Lung (tissue), 12 donors: ENCODE data around the gene JAML. TPM values are rescaled to one million over a fixed set of nuclear protein-coding genes. Genes with fewer than 3 reads are reported as not detected.

Experiments
- ATAC-seq: fragments of 200-7000 bp; cut with Tn5 transposase; one replicate; pipeline ENCODE4 v1.9.1; 2020; ENCODE audit warnings: moderate number of reproducible peaks; ENCODE audit not compliant: insufficient read depth, low FRiP score
- DNase-seq, 3 donors: peaks; one replicate each; pipeline ENCODE4 v3.0.0-alpha.2; 2013 to 2017
- H3K27ac ChIP-seq, 2 donors: one replicate each; pipeline ENCODE4 v1.5.1; 2013; ENCODE audit warnings: mild to moderate bottlenecking in 2 of 2, moderate library complexity in 2 of 2, control low read depth in 1 of 2, inconsistent platforms in 1 of 2, low read depth in 1 of 2, low read length in 1 of 2
- H3K27me3 ChIP-seq, 3 donors: one replicate each; pipeline ENCODE4 v1.5.1; 2013; ENCODE audit warnings: low read length in 2 of 3; ENCODE audit not compliant: control insufficient read depth in 3 of 3, insufficient read depth in 3 of 3
- H3K36me3 ChIP-seq, 4 donors: one replicate each; pipeline ENCODE4 v1.5.1; 2013; ENCODE audit warnings: low read length in 4 of 4, mild to moderate bottlenecking in 1 of 4, moderate library complexity in 1 of 4; ENCODE audit not compliant: control insufficient read depth in 4 of 4, insufficient read depth in 4 of 4
- H3K4me1 ChIP-seq, 5 donors: one replicate each; pipeline ENCODE4 v1.5.1; 2013; ENCODE audit warnings: low read length in 5 of 5, mild to moderate bottlenecking in 2 of 5, moderate library complexity in 1 of 5; ENCODE audit not compliant: control insufficient read depth in 5 of 5, insufficient read depth in 5 of 5
- H3K4me3 ChIP-seq: one replicate; pipeline ENCODE4 v1.5.1; 2013; ENCODE audit warnings: mild to moderate bottlenecking, control low read depth, moderate library complexity
- H3K9ac ChIP-seq, 2 donors: one replicate each; pipeline ENCODE4 v1.5.1; 2013; ENCODE audit warnings: low read length in 2 of 2, control low read depth in 1 of 2; ENCODE audit not compliant: insufficient read depth in 1 of 2
- H3K9me3 ChIP-seq, 4 donors: one replicate each; pipeline ENCODE4 v1.5.1; 2013; ENCODE audit warnings: low read length in 3 of 4, mild to moderate bottlenecking in 1 of 4, moderate library complexity in 1 of 4; ENCODE audit not compliant: control insufficient read depth in 4 of 4, insufficient read depth in 3 of 4
- WGBS, 2 donors: extraction: QIAGEN DNeasy Blood & Tissue Kit; methylation state at CpG; one replicate each; pipeline ENCODE4 v1.1.7; 2013; 5-methylcytosine and 5-hydroxymethylcytosine counted together
- polyA plus RNA-seq, 2 donors: library from polyadenylated mRNA; stranded (reverse); fragments of 200-250 nt; gene quantifications; one replicate each; pipeline ENCODE4 v1.2.1, GENCODE V29; 2013
- total RNA-seq, 2 donors: library from RNA; depleted of rRNA in 1 of 2; stranded (reverse); fragments of >200 nt in 1 of 2; gene quantifications; one replicate each; pipeline ENCODE4 v1.2.1, GENCODE V29; 2014 to 2021
- TF ChIP-seq, protein P1 (sequence below): IDR thresholded peaks from 2 replicates; pipeline ENCODE4 v1.5.1; 2012; ENCODE audit warnings: mild to moderate bottlenecking; ENCODE audit errors: control extremely low read depth, extremely low read depth
- donor health status: control.
- donor health status: control.
- donor health status: Bipolar disorder and iron deficiency.
- donor health status: healthy.
- donor health status: DM: yes; HTN: yes; CAD: no.

Gene JAML
- total and polyA plus RNA-seq, 4 donors: 29.3 to 49.1 (median 35.4) TPM

DNA sequence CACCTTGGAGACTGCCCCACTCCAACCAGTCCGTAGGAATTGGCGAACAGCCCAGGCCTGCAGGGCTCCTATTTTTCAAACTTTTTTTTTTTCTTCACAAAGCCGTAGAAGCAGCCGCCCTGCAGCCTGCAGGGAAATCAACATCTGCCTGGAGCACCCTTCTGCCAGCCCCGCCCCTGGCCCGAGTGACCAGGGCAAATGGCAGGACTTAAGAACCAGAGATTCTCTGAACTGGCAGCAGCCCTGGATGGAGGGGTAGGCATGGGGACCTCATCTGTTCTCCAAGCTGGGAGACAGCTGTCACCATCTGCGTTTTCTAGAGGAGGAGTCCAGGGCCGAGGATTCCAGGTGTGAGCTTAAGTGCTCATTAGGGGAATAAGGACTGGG is 53.9 kb downstream of the JAML start:
- no peak overlapping the region for H3K27ac ChIP-seq
- no peak overlapping the region for H3K9ac ChIP-seq
- no peaks in the 10 kb centered on the region for H3K27me3 ChIP-seq
- 56 to 67% methylated on average over 8 of the region's 8 CpGs for WGBS, 2 donors
- H3K9me3 ChIP-seq: no peaks in the 10 kb centered on the region
- no peak overlapping the region for H3K4me3 ChIP-seq
- peaks cover 0 to 26% (median 6%) of the 10 kb centered on the region in 5 donors for H3K4me1 ChIP-seq
- DNase-seq: no peak
- no peak for ATAC-seq
- no peaks in the 10 kb centered on the region for H3K36me3 ChIP-seq
- TF ChIP-seq, protein P1, sequence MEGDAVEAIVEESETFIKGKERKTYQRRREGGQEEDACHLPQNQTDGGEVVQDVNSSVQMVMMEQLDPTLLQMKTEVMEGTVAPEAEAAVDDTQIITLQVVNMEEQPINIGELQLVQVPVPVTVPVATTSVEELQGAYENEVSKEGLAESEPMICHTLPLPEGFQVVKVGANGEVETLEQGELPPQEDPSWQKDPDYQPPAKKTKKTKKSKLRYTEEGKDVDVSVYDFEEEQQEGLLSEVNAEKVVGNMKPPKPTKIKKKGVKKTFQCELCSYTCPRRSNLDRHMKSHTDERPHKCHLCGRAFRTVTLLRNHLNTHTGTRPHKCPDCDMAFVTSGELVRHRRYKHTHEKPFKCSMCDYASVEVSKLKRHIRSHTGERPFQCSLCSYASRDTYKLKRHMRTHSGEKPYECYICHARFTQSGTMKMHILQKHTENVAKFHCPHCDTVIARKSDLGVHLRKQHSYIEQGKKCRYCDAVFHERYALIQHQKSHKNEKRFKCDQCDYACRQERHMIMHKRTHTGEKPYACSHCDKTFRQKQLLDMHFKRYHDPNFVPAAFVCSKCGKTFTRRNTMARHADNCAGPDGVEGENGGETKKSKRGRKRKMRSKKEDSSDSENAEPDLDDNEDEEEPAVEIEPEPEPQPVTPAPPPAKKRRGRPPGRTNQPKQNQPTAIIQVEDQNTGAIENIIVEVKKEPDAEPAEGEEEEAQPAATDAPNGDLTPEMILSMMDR: no peak

DNA sequence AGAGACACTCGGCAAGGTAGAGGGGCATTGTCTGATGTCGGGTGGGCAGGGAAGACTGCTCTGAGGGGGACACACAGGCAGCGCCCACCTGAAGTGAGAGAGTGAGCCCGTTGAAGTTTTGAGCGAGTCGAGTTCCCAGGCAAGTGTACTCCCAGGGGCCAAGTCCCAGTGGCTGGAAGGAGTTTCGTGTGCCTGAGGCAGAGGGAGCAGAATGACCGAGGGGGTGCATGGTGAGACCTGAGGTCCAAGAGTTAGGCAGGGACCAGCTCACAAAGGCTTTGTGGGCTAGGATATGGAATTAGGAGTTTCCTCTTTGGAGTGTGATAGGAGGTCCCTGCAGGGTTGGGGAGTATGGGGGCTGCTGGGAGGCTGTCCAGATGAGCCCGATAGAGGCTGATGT is 54.6 kb downstream of the JAML start:
- Histone ChIP-seq H3K9me3 (no peaks in the 10 kb centered on the region), H3K27me3 (no peaks in the 10 kb centered on the region), H3K27ac (no peak overlapping the region), H3K4me3 (no peak overlapping the region), H3K36me3 (no peaks in the 10 kb centered on the region), H3K9ac (no peak overlapping the region), H3K4me1 (peaks cover 0 to 20% (median 6%) of the 10 kb centered on the region in 5 donors)
- ATAC-seq (no peak), DNase-seq (no peak)
- TF ChIP-seq, protein P1: no peak
- 85 to 89% methylated on average over 9 of the region's 9 CpGs for WGBS, 2 donors

DNA sequence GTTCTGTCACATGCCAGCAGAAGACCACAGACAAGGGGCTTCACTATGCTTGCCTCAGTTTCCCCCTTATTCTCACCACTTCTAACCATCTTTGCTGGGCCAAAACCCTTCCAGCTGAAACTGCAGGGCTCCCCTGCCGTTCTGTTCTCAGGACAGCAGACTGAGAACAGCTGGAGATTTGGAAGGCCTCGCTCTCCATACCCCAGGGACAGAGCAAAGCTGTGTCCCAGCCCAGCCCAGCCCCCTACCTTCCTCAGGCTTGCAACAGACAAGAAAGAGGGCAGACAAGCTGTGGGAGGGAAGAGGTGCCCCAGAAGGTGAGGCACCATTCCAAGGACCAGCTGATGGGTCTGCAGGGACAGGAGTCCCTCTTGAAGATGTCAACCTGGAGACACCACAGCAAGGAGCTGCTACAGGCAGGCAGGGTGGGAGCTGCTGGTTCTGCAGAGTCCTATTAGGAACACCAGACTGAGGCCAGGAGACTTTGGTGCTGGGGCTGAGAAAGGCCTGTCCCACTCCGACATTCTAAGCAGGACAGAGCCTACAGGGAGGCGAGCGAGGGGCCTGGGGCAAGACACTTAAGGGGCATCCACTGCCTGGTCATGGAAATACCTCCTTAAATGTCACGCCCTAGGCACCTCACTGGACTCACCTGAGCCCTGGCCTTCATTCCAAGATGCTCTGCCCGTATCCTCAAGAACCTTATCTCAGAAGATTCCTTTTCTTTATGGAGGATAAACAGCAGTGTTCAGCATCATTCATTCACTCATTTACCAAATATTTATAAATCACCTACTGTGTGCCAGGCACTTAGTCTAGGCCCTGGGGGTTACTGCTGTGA is 55.3 kb downstream of the JAML start:
- Histone ChIP-seq H3K9me3 (no peaks in the 10 kb centered on the region), H3K4me1 (peaks cover 0 to 13% (median 6%) of the 10 kb centered on the region in 5 donors), H3K4me3 (no peak overlapping the region), H3K9ac (no peak overlapping the region), H3K36me3 (no peaks in the 10 kb centered on the region), H3K27ac (no peak overlapping the region), H3K27me3 (no peaks in the 10 kb centered on the region)
- ATAC-seq (no peak), DNase-seq (peak in 1 of 3 donors; percentile 61)
- TF ChIP-seq, protein P1: no peak
- WGBS, 2 donors: 75 to 87% methylated on average over 7 of the region's 7 CpGs
